Dedifferentiated amniotic fluid mesenchymal stem cell (primary cell): ENCODE measurements around the gene DMRTA1.
"Not testable (repeated sequence)": the region's sequence is repeated elsewhere in the genome, so short reads cannot be mapped to it uniquely, and the experiment has no call there.

Source experiments
- DNase-seq: peaks from one replicate; pipeline ENCODE4 v3.0.0-alpha.2; 2016; ENCODE audit errors: extremely low spot score

The DMRTA1 gene

DNA sequence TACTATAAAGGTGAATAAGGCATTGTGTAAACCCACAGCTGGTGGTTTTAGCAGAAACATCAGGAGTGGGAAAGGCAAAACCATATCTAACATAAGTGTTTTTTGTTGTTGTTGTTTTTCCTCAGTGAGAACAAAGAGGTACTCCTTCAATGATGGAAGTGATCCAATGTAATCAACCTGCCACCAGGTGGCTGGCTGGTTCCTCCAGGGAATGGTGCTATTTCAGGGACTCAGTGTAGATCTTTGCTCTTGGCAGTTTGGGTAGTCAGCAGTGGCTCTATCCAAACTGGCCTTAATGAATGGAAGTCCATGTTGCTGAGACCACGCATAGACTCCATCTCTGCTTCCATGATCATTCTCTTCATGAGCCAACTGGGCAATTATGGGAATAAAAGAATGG is 10.8 kb downstream of the DMRTA1 start:
- no peak for DNase-seq

DNA sequence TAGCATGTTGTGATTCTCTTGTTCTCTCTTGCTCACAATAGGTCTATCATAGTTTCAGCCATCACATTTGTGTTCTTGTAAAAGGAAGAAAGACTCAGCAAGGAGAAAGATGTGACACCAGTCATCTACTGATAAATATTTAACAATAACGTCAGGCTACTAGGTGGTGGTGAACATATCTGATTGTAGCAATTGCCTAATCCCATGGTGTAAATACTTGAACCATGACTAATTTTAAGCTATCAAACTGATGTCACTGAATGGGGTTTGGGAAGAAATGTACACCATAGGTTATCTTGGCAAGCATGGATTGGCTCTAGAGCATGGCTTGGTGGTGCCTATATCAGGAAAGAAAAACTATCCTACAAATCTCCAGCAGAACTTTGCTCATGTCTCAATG is 16.6 kb downstream of the DMRTA1 start:
- DNase-seq = no peak

DNA sequence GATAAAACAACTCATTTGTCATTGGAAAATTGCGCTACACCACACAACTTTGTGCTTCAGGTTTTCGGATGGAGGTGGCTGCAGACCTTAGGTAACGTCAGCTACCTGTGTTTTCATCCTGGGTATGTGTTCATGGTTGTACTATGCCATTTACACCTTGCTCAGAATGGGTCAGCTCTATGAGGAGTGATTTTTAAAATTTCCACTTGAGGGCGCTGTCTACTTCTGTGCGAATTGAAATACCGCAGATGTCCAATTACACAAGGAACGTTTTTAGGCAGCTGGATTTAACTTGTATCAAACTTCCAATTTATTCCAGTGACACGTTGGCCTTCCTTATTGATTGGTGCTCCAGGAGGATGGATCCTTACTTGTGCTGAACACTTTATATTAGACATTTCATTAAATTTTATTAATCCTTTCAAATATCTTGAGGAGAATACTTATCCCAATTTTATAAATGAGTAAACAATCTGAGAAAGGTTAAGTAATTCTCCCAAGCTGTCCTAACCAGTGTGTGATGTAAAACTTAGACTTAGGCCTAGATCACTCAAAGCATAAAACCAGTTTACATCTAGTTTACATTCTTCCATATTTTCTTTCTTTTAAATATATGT is 23.4 kb downstream of the DMRTA1 start:
- DNase-seq = peak; percentile 52

DNA sequence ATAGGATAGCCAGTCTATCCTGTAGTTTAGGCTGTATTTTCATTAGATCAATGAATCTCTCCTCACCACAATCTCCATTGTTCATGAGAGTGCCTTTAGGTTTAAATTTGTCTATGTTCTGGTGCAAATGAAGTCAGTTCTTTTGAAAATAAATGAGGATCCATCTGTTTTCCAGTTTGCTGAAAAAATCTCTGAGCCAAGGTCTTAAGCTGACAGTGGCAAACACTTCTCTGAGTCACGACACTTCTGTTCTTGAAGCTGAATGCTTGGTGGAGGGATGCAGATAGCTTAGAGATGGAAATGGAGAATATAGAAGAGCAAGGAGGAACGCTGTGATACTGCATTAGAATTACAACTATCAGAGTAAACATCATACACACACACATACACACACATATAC is 34.9 kb downstream of the DMRTA1 start:
- no peak for DNase-seq

DNA sequence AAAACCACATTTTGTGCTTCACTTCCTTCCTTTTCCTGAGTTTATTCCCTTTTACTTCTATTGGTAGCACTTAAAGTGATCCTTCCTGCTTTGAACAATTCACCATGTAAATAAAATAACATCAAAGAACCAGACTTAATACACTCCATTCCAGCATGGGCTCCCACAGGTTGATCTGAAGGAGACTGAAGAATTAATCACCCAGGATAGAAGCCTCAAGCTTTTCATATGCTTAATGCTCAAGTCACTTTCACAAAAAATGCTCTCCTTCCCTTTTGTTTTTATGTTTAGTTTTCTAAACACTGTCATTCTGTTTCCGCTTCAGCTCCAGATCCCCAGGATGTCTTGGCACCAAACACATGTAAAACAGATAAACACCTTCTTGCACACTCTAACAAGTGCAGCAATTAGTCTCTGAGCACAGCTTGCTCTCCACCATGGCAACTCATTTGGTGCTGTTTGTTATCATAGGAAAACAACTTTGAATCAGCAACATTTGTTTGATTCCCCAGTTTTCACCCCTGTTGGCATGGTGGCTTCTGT is 37.0 kb downstream of the DMRTA1 start:
- DNase-seq = no peak

DNA sequence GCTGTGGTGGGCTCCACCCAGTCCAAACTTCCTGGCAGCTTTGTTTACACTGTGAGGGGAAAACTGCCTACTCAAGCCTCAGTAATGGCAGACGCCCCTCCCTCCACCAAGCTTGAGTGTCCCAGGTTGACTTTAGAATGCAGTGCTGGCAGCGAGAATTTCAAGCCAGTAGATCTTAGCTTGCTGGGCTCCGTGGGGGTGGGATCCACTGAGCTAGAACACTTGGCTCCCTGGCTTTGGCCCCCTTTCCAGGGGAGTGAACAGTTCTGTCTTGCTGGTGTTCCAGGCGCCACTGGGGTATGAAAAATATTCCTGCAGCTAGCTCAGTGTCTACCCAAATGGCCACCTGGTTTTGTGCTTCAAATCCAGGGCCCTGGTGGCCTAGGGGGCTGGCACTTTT is 49.6 kb downstream of the DMRTA1 start:
- not testable (repeated sequence) for DNase-seq
